K562 (cell line): Measurements from ENCODE around the gene FAM222A. TPM values are rescaled to one million over a fixed set of nuclear protein-coding genes. Genes with fewer than 3 reads are reported as not detected.

Experiments
- CC2D1A ChIP-seq: fragments of 450-650 bp; IDR thresholded peaks from 2 replicates; pipeline ENCODE4 v1.6.1; 2017; ENCODE audit warnings: mild to moderate bottlenecking
- ELF1 ChIP-seq: fragments of 200-800 bp; sonication (Bioruptor generic); IDR thresholded peaks from 2 replicates; pipeline ENCODE4 v1.6.1; 2016; ENCODE audit warnings: missing genetic modification characterization, missing compliant biosample characterization
- FOSL1 ChIP-seq: fragments of 200-800 bp; sonication (Bioruptor generic); conservative IDR thresholded peaks from 2 replicates; pipeline ENCODE4 v1.6.1; 2016; ENCODE audit warnings: missing genetic modification characterization, missing compliant biosample characterization
- PATZ1 ChIP-seq: fragments of 250-450 bp; sonication (Bioruptor Pico); IDR thresholded peaks from 2 replicates; pipeline ENCODE4 v1.5.0; 2020; ENCODE audit warnings: mild to moderate bottlenecking, borderline replicate concordance
- POLR2A ChIP-seq: fragments of 450-650 bp; conservative IDR thresholded peaks from 2 replicates; pipeline ENCODE4 v1.6.1; 2016
- SRSF3 ChIP-seq: fragments of 200-400 bp; formaldehyde crosslinking; IDR thresholded peaks from 2 replicates; pipeline ENCODE4 v1.6.1; 2016; ENCODE audit warnings: mild to moderate bottlenecking, low read length, moderate library complexity; ENCODE audit not compliant: insufficient read depth
- STAT5B ChIP-seq: fragments of 250-450 bp; sonication (Bioruptor Pico); IDR thresholded peaks from 2 replicates; pipeline ENCODE4 v1.8.0; 2021; ENCODE audit warnings: mild to moderate bottlenecking, inconsistent platforms
- TFAP4 ChIP-seq: sonication (generic); formaldehyde crosslinking; IDR thresholded peaks from 2 replicates; pipeline ENCODE4 v1.8.0; 2022; ENCODE audit warnings: missing genetic modification reagents, mild to moderate bottlenecking, moderate library complexity, borderline replicate concordance
- TSHZ1 ChIP-seq: fragments of 250-450 bp; sonication (Bioruptor Pico); IDR thresholded peaks from 2 replicates; pipeline ENCODE4 v1.4.0; 2020; ENCODE audit warnings: mild to moderate bottlenecking, moderate library complexity
- ZNF146 ChIP-seq: IDR thresholded peaks from one replicate; pipeline ENCODE4 v1.6.1; 2018; ENCODE audit warnings: missing compliant biosample characterization; ENCODE audit not compliant: unreplicated experiment
- ZNF696 ChIP-seq: fragments of 250-450 bp; sonication (Bioruptor Pico); conservative IDR thresholded peaks from 2 replicates; pipeline ENCODE4 v1.4.0; 2020; ENCODE audit warnings: mild to moderate bottlenecking, moderate library complexity
- polyA plus RNA-seq, 8 experiments: library from polyadenylated mRNA; depleted of rRNA in 4 of 8; stranded (reverse) in 5 of 8; unstranded in 3 of 8; fragments of >200 nt; fragmentation: Nextera tagmentation in 2 of 8; fragmentation: Illumina TruSeq in 1 of 8; extraction: Ambion mirVana in 2 of 8; extraction: Trizol in 1 of 8; gene quantifications; 2 replicates each; pipeline versions ENCODE4 v1.2.1 to v1.2.3, GENCODE V29; 2011 to 2014; ENCODE audit warnings: inconsistent platforms in 1 of 8, missing spikeins in 1 of 8
- total RNA-seq, 7 experiments: library from RNA; depleted of rRNA in 6 of 7; stranded (reverse); fragments of >200 nt in 6 of 7; fragmentation: Illumina TruSeq in 2 of 7; extraction: Trizol in 2 of 7; gene quantifications; 2 replicates each; pipeline versions ENCODE4 v1.2.1 to v1.2.3, GENCODE V29; 2011 to 2021; ENCODE audit warnings: low replicate concordance in 1 of 7
- TF ChIP-seq, protein P1 (sequence below): fragments of 150-350 bp; IDR thresholded peaks from 2 replicates; pipeline ENCODE4 v1.6.1; 2014; ENCODE audit warnings: low read depth, mild to moderate bottlenecking, low read length, borderline replicate concordance
- TF ChIP-seq, protein P2 (sequence below): IDR thresholded peaks from 2 replicates; pipeline ENCODE4 v1.6.1; 2011; ENCODE audit not compliant: insufficient read length; ENCODE audit errors: extremely low read depth
- TF ChIP-seq, protein P3 (sequence below): fragments of 450-650 bp; formaldehyde crosslinking; IDR thresholded peaks from 2 replicates; pipeline ENCODE4 v1.4.0; 2022; ENCODE audit warnings: missing genetic modification characterization

FAM222A gene
- total and polyA plus RNA-seq, 9 of the 15 experiments (the other 6 are each of a cell fraction or from before 2014, with no cell fraction given), result 0.03 to 0.36 (median 0.12) TPM; not detected in 1

- TF ChIP-seq, protein P1, sequence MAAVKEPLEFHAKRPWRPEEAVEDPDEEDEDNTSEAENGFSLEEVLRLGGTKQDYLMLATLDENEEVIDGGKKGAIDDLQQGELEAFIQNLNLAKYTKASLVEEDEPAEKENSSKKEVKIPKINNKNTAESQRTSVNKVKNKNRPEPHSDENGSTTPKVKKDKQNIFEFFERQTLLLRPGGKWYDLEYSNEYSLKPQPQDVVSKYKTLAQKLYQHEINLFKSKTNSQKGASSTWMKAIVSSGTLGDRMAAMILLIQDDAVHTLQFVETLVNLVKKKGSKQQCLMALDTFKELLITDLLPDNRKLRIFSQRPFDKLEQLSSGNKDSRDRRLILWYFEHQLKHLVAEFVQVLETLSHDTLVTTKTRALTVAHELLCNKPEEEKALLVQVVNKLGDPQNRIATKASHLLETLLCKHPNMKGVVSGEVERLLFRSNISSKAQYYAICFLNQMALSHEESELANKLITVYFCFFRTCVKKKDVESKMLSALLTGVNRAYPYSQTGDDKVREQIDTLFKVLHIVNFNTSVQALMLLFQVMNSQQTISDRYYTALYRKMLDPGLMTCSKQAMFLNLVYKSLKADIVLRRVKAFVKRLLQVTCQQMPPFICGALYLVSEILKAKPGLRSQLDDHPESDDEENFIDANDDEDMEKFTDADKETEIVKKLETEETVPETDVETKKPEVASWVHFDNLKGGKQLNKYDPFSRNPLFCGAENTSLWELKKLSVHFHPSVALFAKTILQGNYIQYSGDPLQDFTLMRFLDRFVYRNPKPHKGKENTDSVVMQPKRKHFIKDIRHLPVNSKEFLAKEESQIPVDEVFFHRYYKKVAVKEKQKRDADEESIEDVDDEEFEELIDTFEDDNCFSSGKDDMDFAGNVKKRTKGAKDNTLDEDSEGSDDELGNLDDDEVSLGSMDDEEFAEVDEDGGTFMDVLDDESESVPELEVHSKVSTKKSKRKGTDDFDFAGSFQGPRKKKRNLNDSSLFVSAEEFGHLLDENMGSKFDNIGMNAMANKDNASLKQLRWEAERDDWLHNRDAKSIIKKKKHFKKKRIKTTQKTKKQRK, result no peak
- TF ChIP-seq STAT5B (CRISPR knock-in tag) (no peak), PATZ1 (no peak), ELF1 (tag) (peak; percentile 85), TFAP4 (peak; percentile 84), CC2D1A (no peak), FOSL1 (tag) (peak; percentile 24; the same call in 1 of the 2 replicates), SRSF3 (no peak), ZNF696 (CRISPR knock-in tag) (no peak), POLR2A (no peak), ZNF146 (no peak), TSHZ1 (CRISPR knock-in tag) (no peak)
- TF ChIP-seq, protein P2, sequence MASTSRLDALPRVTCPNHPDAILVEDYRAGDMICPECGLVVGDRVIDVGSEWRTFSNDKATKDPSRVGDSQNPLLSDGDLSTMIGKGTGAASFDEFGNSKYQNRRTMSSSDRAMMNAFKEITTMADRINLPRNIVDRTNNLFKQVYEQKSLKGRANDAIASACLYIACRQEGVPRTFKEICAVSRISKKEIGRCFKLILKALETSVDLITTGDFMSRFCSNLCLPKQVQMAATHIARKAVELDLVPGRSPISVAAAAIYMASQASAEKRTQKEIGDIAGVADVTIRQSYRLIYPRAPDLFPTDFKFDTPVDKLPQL, result no peak
- TF ChIP-seq, protein P3, sequence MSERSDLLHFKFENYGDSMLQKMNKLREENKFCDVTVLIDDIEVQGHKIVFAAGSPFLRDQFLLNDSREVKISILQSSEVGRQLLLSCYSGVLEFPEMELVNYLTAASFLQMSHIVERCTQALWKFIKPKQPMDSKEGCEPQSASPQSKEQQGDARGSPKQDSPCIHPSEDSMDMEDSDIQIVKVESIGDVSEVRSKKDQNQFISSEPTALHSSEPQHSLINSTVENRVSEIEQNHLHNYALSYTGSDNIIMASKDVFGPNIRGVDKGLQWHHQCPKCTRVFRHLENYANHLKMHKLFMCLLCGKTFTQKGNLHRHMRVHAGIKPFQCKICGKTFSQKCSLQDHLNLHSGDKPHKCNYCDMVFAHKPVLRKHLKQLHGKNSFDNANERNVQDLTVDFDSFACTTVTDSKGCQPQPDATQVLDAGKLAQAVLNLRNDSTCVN, result no peak
These were observed at the start of gene FAM222A (continued) for GRCh38 chr12:109713187-109714070.
